NCI-H460 (cell line): ENCODE data around the gene GTF2F2. TPM values are rescaled to one million over a fixed set of nuclear protein-coding genes. Genes with fewer than 3 reads are reported as not detected.

ENCODE experiments used
- DNase-seq: peaks from one replicate; pipeline ENCODE4 v3.0.0-alpha.2; 2016; ENCODE audit warnings: low read depth; ENCODE audit errors: extremely low read depth
- small RNA-seq, 2 experiments: library from RNA; depleted of rRNA; stranded (forward); fragments of <200 nt; gene quantifications; one replicate each; pipeline ENCODE3, GENCODE V24; 2014
- total RNA-seq: library from RNA; depleted of rRNA; stranded (reverse); fragments of >200 nt; shearing (Covaris generic); gene quantifications from 2 replicates; pipeline ENCODE4 v1.2.3, GENCODE V29; 2014; rRNA removed

GTF2F2 gene
- total RNA-seq, 1 experiment from 2014 or later = 33.9 TPM

DNA sequence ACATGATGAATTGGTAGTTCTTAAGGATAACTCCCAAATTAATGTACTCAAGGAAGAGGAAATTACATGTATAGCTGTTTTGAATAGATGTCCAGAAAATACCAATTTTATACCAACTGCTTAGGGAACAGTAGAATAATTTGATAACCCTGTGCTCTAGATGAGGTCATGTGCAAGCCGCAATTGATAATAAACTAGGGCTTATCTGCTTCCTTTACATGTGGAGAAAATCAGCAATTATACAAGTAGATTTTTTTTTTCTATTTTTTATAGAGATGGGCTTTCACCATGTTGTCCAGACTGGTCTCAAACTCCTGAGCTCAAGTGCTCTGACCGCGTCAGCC lies 211.4 kb downstream of the GTF2F2 start:
- no peak for DNase-seq

DNA sequence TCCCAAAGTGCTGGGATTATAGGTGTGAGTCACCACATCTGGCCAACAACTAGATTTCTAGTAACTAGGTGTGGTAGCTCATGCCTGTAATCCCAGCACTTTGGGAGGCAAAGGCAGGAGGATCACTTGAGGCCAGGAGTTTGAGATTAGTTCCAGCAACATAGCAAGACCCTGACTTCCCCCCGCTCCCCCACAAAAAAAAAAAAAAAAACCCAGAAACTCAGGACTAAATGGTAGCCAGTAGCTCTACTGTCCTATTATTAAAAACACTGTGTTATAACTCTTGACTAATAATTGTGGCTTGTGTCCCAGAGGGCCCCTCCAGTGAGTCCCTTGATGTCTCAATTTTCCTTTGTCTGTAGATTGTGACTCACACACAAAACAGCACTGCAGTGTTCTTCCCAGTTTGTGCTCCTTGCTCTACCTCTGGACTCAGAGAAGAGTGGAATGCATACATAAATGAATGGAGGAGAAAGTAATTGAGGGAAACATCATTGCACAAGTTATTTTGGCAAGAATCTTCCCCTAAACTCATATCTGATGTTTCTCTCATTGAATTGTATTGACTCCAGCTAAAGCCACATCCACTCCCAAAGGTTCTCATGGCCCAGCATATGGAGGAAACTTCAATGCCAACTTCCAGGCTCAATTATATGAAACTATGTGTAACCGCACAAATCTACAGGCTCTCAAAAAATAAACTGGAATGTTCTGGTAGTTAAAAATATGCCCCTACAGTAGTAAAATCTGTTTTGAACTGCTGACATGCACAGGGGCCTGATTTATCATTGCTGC lies 211.9 kb downstream of the GTF2F2 start:
- DNase-seq = no peak

DNA sequence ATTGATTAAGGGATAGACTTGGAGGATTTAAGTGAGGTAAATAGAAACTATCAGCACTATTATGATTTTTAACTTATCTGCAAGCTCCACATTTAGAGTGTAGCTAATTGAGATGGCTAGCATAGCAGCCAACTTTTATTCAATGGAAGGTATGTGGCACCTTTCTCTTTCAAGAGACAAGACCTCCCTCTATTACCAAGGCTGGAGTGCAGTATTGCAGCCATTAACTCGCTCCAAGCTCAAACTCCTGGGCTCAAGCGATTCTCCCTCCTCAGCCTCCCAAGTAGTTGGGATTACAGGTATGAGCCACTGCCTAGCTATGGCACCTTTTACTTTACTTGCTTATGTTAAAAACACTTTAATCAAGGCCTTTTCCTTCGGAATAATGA lies 212.5 kb downstream of the GTF2F2 start:
- no peak for DNase-seq

DNA sequence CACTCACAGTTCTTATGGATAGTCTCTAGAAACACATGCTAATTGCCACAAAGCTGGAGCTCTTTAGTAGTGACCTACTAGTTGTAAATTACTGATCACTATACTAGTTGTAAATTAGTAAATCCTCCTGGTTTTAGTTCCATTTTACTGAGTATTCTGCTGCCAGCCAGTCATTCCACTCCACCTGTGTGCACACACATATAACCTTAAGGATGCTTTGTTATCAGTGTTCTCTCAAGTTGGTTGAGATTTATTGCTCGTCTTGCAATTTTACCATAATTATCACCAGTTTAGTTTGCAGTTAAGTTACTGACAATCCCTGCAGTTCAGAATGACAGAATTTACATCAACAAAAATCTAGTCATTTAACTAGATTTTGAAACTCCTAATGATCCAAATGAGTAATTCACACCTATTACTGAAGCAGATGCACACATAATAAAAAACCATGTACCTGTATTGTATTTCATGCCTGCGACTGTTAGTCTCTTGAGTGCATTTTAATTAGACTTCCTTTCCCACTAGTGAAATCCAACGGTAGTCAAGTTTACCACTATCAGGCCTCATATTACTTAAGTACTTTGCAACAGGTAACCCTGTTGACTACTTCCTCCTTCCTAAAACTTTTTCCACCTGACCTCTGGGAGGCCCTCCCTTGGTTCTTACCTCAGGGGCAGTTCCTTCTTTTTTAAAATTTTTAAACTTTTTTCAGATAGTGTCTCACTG lies 213.1 kb downstream of the GTF2F2 start:
- no peak for DNase-seq

Small RNA genes lying within 50 kb of the gene (small RNA-seq; reads per million reads assigned to genes)
- gene AL138693.1 (0 reads per million in 2 experiments), gene AL138963.2 (0 reads per million in 2 experiments)

Other genes starting within 250 kb of the GTF2F2 start
- gene NUFIP1, start 131.0 kb upstream of the GTF2F2 start, total RNA-seq = 5.1 and 6.6 TPM in 2 replicates
- gene GPALPP1, start 131.0 kb upstream of the GTF2F2 start, total RNA-seq = 25.0 and 25.6 TPM in 2 replicates
- not detected in 2 replicates for gene KCTD4, start 80.5 kb downstream of the GTF2F2 start, total RNA-seq
- 3,373 and 3,747 TPM in 2 replicates for gene TPT1, start 220.7 kb downstream of the GTF2F2 start, total RNA-seq